GM12892 (cell line): ENCODE results near the gene ABI3BP.

ENCODE experiments used
- POLR2A ChIP-seq: IDR thresholded peaks from 2 replicates; pipeline ENCODE4 v1.6.1; 2011; ENCODE audit warnings: low read depth, low read length, control low read depth
- POLR2AphosphoS5 ChIP-seq: IDR thresholded peaks from 2 replicates; pipeline ENCODE4 v1.6.1; 2011; ENCODE audit warnings: low read depth, low read length, control low read depth

DNA sequence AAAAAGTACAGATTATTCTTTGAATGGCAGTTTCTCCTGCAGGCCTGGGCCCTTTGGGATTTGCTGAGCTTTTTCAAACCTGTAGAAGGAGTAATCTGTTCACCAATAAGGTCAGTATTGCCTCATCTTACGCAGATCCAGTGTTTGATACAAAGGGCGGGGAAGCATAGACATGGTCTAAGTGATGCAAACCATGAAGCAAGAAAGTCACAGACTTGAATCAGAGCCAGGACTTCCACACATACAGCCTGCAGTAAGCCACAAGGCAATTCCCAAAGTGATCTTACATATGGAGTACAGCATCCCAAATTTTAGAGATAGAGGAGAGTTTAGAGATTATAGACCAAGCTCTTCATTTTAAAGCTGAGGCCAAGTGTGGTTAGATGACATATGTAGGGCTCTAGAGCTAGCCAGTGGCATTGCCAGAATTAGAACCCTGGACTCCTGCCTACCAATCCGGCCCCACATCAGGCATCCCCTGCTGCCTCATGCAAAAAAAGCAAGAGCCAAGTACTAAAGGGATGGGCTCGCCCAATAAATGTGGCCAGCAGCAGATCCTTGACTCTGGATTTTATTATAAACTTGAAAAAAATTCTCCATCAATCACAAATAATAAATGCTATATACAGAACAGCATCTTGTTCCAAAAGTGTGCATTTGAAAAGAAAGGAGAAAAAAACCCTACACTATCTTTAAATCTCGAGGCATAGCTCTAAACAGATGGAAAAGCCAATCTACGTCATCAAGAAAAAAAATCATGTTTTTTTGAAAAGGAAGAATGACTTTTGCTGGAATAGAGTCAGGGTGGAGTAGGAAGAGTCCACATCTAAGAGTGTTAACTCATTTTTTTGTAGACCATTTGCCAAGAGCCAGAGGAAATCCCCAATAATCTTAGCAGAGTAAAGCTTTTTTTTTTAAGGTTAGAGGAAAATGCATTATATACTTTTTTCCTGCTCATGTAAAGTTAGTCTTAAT lies 24.0 kb downstream of the ABI3BP start:
- TF ChIP-seq POLR2A (no peak), POLR2AphosphoS5 (no peak)
